GM18907 (cell line): Measurements from ENCODE around the gene LMAN2.
"Not testable (repeated sequence)": the region's sequence is repeated elsewhere in the genome, so short reads cannot be mapped to it uniquely, and the experiment has no call there.

Experiments
- ATAC-seq: cut with Tn5 transposase; IDR thresholded peaks from one replicate; pipeline ENCODE4 v1.9.1; 2021; ENCODE audit warnings: mild to moderate bottlenecking, moderate library complexity; ENCODE audit not compliant: unreplicated experiment

LMAN2 gene

DNA sequence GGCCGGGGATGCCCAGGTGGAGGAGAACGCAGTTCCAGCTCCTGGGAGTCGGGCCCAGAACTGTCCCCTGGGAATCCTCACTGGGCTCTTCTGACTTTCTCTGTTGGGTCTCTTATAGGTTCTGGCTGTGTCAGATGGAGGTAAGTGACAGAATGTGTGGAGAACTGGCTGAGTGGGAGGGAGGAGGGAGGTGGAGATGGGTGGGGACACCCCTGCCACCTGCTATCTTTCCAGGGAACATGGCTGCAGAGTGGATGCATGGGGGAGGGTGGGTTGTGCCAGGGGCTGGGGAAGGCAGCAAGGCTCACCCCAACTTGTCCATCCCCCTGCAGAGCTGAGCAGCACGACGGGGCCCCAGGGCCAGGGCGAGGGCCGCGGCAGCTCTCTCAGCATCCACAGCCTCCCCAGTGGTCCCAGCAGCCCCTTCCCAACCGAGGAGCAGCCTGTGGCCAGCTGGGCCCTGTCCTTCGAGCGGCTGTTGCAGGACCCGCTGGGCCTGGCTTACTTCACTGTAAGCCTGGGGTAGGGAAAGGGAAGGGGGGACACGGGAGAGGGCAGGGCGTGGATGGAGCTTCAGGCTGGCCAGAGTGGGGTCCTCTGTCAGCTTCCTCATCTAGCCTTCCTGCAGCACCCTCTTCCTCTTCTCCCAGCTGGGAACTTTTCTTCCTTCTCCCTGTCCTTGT lies 14.5 kb upstream of the LMAN2 start:
- no peak for ATAC-seq

DNA sequence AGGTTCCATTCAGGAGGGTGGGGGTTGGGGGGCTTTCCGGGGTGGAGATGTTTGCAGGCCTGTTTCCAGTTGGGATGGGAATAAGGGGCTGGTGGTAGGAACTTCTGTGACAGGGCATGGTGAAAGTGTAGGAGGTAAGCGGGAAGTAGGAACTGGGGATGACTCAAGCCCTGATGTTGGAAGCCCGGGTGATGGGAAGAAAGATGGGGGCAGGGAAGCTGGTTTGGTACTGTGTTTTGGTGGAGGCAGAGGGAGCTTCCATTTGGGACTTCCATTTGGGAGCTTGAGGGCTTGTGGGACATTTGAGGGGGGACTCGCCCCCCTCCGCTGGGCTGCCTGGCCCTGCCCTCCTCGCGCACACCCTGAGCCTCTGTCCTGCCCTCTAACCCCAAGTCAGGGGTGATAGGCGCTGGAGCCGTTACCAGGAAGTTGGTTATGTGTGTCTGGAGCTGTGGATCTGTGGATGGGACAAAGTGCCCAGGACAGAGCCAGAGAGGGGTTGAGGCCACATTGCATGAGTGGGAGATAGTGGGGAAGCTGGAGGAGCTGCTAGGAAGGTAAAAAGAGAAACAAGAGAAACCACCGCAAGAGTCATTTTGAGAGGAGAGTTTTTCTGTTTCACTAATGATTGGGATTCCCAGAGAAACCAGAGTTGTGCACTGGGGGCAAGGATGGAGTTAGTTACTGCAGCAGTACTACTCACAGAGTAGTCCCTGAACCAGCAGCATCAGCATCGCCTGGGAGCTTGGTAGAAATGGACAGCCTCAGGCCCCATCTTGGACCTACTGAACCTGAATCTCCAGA lies 12.9 kb upstream of the LMAN2 start:
- no peak for ATAC-seq

DNA sequence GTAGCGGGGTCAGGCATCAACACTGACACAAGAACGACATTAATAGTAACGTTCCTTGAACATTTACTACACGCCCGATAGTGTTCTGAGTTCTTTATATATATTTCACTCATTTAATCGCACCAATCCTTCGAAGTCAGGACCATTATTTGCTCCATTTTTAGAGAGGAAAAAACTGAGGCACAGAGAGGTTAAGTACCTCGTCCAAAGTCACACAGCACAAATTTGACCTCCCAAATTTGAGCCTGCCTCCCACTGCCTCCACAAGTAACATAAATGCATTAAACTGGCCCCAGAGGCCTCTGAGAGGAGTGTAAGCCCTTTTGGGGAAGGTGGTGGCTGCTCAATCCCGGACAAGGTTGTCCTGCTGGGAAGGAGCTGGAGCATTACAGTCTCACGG lies 12.1 kb upstream of the LMAN2 start:
- ATAC-seq, result no peak

DNA sequence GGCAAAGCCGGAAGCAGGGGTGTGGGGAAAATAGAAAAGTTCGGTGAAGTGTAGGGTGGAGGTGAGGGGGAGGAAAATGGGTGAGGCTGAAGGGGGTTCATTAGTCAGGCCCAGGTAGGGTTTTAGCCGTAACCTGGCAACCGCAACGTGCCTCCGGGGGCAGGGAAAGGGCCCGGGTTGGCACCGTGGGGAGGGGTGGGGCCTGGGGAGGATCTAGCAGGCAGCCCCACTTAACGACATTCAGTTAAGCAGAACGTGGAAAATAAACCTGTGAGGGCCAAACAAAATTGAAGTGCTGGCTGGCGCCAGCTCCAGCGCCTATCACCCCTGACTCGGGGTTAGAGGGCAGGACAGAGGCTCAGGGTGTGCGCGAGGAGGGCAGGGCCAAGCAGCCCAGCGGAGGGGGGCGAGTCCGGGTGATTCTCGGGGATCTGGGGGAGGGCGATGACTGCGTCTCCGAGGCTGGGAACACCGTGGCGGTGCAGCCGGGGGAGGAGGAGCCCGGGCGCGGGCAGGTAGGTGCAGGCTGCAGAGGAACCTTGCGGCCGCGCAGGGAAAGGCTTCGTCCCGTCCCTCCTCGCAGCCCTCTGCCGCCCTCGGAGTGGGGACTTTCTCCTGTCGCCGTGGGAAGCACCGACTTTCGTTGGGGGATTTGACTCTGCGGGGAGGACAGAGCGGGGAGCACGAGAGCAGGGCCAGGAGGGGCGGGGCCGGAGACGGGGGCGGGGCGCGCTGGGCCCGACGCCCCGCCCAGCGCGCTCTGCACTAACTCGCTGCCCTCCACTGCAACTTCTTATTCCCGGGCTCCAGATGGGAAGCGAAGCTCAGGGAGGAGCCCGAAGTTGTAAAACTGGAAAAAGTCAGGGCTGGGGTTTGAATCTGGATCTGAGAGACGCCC lies 11.4 kb upstream of the LMAN2 start:
- peak; percentile 39 for ATAC-seq

- no peak for ATAC-seq
Measured at GRCh38 chr5:177362292-177362609, 10.8 kb upstream of the LMAN2 start.

GRCh38 chr5:177361418-177362291 lies 10.2 kb upstream of the LMAN2 start:
- ATAC-seq, result no peak

DNA sequence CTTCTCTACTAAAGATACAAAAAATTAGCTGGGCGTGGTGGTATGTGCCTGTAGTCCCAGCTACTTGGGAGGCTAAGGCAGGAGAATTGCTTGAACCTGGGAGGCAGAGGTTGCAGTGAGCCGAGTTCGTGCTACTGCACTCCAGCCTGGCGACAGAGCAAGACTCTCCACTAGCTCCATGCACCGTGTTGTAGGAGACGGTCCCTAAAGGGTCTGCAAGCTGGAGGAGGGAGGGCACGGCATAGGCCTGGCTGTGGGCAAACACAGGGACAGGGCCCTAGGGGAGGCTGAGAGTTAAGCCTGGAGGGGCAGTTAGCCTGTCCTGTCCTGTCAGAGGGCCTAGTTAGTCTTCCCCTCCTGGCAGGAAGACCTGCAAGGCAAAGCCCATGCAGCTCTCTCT lies 9.3 kb upstream of the LMAN2 start:
- not testable (repeated sequence) for ATAC-seq

DNA sequence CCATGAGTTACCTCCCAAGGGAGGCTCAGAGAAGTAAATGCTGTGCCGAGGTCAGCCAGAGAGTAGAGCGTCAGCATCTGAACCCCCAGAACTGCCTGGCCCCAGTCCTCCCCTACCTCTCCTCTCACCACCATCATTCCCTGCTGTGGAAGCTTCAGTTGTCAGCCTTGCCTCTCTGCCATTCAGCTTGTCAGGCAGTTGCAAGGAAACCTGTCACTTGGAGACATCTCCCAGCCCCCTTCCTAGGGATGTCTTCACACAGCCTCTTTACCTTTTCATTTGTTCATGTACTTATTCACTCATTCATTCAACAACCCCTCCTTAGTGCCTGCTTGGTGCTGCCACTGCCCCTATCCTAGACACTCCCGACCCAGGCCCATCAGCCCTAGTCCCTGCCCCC lies 8.4 kb upstream of the LMAN2 start:
- no peak for ATAC-seq

DNA sequence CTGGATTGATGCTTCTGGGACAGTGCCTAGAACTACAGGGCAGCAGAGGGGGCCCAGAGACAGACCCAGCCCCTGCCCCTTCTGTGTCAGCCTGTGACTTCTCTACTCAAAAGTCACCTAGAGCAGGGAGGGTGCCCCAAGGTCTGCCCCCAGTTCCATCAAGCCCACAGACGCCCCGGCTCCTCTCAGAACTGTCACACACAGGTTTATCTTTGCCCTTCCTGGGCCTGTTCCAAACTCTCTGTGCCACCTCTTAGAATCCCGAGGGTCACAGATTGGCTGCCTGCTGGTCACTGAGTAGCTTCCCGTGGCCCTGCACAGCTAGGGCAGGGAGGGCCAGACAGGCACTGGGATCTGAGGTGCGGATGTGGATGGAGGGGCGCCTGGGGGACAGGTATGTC lies 8.0 kb upstream of the LMAN2 start:
- ATAC-seq, result no peak

- peak; percentile 6 for ATAC-seq
Measured at GRCh38 chr5:177358370-177358819, 6.9 kb upstream of the LMAN2 start.

DNA sequence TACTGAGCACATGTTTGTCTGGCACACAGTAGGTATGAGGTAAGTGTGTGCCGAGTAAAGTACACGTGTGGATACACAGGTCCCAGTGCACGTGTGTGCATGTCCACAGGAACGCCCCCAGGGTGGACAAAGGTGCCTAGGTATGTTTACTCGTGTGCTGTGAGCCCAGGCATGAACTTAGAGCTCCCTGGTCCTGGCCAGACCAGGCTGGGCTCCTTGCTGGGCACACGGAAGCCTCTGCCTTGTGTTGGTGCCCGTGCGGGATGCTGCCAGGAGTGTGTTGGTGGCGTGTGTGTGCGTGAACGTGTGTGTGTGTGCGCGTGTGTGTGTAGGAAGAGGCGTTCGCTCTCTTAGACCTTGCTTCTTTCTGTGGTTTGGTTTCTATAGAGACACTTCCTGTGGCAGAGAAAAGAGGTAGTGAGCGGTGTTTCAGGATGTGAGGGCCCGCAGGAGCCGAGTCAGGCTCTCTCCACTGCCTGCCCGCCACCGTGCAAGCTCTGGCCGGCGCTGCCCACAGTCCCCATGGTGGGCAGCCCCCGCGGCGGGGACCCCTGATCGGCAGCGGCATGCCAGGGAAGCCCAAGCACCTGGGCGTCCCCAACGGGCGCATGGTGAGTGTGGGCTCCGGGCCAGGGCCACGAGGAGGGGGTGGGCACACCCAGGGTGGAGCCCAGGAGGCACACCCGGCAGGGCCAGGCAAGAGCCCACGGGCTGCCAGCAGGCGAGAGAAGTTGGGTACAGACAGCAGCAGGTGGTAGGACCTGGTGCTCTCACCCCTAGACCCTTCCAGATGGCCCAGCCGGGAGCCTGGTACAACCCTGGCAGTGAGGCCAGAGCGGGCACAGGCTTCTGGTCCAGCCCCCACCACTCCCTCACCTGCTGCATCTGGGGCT lies 6.2 kb upstream of the LMAN2 start, which contains the start of gene RGS14:
RGS14 (plus strand) TSS at position 466 of the 893 bp plus-strand sequence; CDS start at position 567, 101 bp downstream.
- peak; percentile 83 for ATAC-seq

GRCh38 chr5:177357146-177357458 lies 5.6 kb upstream of the LMAN2 start:
- peak; percentile 1 for ATAC-seq

- ATAC-seq, result no peak
Measured at GRCh38 chr5:177356746-177357145, 5.3 kb upstream of the LMAN2 start.

- ATAC-seq, result no peak
Measured at GRCh38 chr5:177355868-177356168, 4.3 kb upstream of the LMAN2 start.

GRCh38 chr5:177355162-177355867 lies 3.8 kb upstream of the LMAN2 start:
- ATAC-seq, result no peak

DNA sequence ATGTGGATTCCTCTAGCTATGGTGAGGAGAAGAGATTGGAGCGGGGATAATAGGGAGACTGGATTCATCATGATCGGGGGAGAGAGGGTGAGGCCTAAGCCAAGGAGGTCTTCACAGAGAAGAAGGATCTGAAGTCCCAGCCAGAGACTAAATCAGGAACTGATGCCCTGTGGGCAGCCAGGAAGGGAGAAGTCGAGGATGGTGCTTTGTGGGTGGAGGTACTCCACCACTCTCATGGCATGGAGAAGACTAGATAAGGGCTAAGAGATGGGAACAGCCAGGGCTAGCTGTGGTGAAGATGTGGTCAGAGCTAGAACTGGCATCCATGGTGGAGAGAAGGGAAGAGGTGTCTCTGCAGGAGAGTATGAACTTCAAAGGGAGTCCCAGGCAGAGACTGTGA lies 3.2 kb upstream of the LMAN2 start:
- no peak for ATAC-seq

DNA sequence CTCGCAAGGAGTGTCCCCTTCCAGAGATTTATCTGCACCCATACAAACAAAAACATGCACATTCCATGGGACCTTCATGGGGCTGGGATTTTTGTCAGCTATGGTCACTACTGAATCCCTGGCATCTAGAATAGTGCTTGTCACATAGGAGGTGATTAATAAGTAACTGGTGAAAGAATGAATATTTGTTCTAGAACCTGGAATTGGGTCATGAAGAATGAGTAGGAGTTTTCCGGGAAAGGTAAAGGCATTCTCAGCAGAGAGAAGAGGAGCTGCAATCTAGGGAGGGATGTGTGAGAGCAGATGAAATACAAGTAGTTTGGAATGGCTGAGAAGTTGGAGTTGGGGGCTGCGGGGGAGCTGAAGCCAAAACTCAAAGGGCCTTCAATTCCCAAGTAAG lies 2.8 kb upstream of the LMAN2 start:
- ATAC-seq, result no peak

DNA sequence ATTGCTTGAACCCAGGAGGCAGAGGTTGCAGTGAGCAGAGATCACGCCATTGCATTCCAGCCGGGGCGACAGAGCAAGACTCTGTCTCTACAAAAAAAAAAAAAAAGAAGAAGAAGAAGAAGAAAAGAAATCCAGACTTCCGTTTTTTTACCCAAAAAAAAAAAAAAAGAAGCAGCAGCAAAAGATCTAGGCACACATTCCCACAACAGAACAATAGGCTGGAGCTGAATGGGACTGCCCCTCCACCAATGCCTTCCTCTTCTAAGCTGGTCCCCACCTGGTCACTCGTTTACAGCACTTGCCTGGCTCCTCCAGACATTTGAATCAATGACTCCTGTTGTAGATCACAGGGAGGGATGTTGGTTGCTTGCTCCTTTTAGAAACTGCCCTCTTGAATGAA lies 1.6 kb upstream of the LMAN2 start:
- no peak for ATAC-seq

GRCh38 chr5:177350776-177351391 lies 584 bp downstream of the LMAN2 start:
- ATAC-seq, result peak; percentile 26
